Neural cell (in vitro differentiated cells): ENCODE data around the gene ZNF648.

Experiments used
- EP300 ChIP-seq: fragments of 450-650 bp; conservative IDR thresholded peaks from 2 replicates; pipeline ENCODE4 v1.6.1; 2014; ENCODE audit warnings: antibody characterized with exemption, mild to moderate bottlenecking, moderate library complexity; ENCODE audit not compliant: poor library complexity, severe bottlenecking
- POLR2AphosphoS5 ChIP-seq: IDR thresholded peaks from 2 replicates; pipeline ENCODE4 v1.6.1; 2012
- RAD21 ChIP-seq: fragments of 450-650 bp; conservative IDR thresholded peaks from 2 replicates; pipeline ENCODE4 v1.6.1; 2014; ENCODE audit warnings: antibody characterized with exemption, mild to moderate bottlenecking, moderate library complexity
- SMC3 ChIP-seq: fragments of 450-650 bp; conservative IDR thresholded peaks from 2 replicates; pipeline ENCODE4 v1.6.1; 2014; ENCODE audit warnings: antibody characterized with exemption, mild to moderate bottlenecking, moderate library complexity; ENCODE audit not compliant: poor library complexity
- TF ChIP-seq, protein P1 (sequence below): fragments of 450-650 bp; IDR thresholded peaks from 2 replicates; pipeline ENCODE4 v1.5.1; 2014; ENCODE audit warnings: antibody characterized with exemption, mild to moderate bottlenecking, moderate library complexity; ENCODE audit not compliant: poor library complexity, severe bottlenecking

DNA sequence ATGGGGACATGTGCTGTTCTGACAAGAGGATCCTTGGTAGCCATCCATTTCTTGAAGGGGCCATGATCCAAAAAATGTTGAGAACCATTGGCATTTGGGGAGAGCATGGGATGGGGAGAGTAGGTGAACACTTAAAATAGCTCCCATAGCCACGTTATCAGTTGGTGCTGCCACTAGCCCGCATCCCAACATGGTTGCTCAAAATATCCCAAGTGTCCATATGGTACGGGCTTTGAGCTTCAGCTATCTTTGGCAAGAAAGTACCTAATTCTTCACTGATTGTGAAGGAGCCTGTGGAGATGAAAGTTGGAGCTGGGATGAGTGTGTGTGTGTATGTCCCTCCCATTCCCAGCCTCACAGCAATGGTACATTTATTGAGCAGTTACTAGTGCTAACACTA, 3.1 kb upstream of the ZNF648 start:
- TF ChIP-seq POLR2AphosphoS5, result no peak
- TF ChIP-seq SMC3, result no peak
- TF ChIP-seq, protein P1, sequence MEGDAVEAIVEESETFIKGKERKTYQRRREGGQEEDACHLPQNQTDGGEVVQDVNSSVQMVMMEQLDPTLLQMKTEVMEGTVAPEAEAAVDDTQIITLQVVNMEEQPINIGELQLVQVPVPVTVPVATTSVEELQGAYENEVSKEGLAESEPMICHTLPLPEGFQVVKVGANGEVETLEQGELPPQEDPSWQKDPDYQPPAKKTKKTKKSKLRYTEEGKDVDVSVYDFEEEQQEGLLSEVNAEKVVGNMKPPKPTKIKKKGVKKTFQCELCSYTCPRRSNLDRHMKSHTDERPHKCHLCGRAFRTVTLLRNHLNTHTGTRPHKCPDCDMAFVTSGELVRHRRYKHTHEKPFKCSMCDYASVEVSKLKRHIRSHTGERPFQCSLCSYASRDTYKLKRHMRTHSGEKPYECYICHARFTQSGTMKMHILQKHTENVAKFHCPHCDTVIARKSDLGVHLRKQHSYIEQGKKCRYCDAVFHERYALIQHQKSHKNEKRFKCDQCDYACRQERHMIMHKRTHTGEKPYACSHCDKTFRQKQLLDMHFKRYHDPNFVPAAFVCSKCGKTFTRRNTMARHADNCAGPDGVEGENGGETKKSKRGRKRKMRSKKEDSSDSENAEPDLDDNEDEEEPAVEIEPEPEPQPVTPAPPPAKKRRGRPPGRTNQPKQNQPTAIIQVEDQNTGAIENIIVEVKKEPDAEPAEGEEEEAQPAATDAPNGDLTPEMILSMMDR, result no peak
- TF ChIP-seq EP300, result no peak
- TF ChIP-seq RAD21, result no peak
